Measurements from ENCODE around the gene GPR35. TPM values are rescaled to one million over a fixed set of nuclear protein-coding genes. Genes with fewer than 3 reads are reported as not detected.

The GPR35 gene
- total RNA-seq, 4 donors from 2014 or later: 91.1 to 244 (median 136) TPM

DNA sequence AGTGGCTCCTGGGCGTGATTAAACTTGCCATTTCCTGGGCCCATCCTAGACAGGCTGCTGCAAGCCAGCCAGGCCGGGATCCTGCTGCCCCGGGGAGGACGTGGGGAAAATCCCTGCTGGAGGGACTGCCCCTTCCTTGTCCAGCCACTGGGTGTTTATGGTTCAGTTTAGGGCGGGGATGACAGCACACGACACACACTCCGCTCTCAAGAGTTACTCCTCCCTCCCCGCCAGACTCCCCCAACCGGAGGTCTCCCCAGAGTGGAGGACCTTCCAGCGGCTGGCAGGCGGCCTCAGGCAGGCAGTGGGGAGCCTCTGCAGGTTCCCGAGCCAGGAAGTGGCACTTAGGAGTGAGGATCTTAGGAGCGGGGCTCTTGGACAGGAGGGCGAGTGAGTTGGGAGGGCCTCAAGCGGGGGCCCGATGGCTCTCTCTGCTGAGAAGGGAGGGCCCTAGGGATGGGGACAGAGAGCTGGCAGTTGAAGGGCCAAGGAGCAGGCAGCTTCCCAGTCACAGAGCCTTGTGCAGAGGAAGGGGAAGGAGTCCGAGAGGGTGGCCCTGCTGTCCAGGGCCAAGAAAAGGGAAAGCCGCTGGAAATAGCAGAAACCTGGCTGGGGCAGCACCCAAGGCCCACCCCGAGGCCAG is 5.7 kb upstream of the GPR35 start:
- DNase-seq: no peak
- intact Hi-C loops (cut with DNase I; ENCODE audit: low total_unique reads) (no loop called here), in situ Hi-C loops (cut with MboI; ENCODE audit: low pct_ligation_motif_present in 1 of 4, low pct_unique_long_range_greater_than_20kb in 1 of 4, low sequenced_read_pairs in 3 of 4) (no loop called here)
- H3K27ac ChIP-seq: no peak overlapping the region
- no peak overlapping the region for H3K4me3 ChIP-seq
- no peaks in the 10 kb centered on the region for H3K9me3 ChIP-seq
- peaks cover 0 to 17% (median 2%) of the 10 kb centered on the region in 4 donors for H3K36me3 ChIP-seq
- peaks cover 0 to 7% (median 0%) of the 10 kb centered on the region in 4 donors for H3K4me1 ChIP-seq
- WGBS, 2 donors (ENCODE audit: low coverage in 1 of 2): 73% methylated on average over 19 of the region's 19 CpGs; no CpG with 5 or more reads in 1 of the 2 donors
- TF ChIP-seq POLR2AphosphoS5 (IDR thresholded peaks at IDR 0.05): no peak
- TF ChIP-seq EP300 (IDR thresholded peaks at IDR 0.05; ENCODE audit: low read depth): no peak
- TF ChIP-seq POLR2A (IDR thresholded peaks at IDR 0.05): no peak
- no peak for TF ChIP-seq CTCF (IDR thresholded peaks at IDR 0.05)
- H3K27me3 ChIP-seq: no peaks in the 10 kb centered on the region

DNA sequence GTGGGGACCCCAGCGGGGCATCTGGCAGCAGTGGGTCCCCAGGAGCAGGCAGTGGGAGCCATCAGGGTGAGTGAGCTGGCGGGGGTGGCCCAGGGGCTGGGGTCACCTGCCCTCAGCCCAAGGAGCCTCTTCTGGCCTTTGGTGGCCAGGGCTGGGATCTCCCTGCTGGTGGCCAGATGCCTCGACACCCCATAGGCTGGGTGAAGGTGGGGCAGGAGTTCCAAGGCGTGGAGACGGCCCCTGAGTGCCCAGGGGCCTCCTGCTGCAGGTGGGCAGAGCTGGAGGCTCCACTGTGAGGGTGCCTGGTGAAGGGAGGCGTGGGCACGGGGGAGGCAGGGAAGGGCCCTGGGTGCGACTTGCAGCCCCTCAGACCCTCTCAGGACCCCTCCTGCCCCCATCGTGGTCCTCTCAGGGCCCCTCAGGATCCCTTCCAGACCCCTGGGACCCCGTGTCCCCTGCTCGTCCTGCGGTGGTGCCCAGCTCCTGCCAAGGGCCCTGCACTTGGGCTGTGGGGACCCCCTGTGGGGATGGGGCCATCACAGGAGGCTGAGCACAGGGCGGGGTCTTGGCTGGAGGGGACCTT is 5.0 kb upstream of the GPR35 start:
- no peak for DNase-seq
- in situ Hi-C loops (cut with MboI; ENCODE audit: low pct_ligation_motif_present in 1 of 4, low pct_unique_long_range_greater_than_20kb in 1 of 4, low sequenced_read_pairs in 3 of 4) (no loop called here), intact Hi-C loops (cut with DNase I; ENCODE audit: low total_unique reads) (no loop called here)
- Histone ChIP-seq H3K4me1 (peaks cover 0 to 7% (median 0%) of the 10 kb centered on the region in 4 donors), H3K27me3 (no peaks in the 10 kb centered on the region), H3K27ac (no peak overlapping the region), H3K36me3 (peaks cover 0 to 17% (median 2%) of the 10 kb centered on the region in 4 donors), H3K4me3 (no peak overlapping the region), H3K9me3 (no peaks in the 10 kb centered on the region)
- 90% methylated on average over 13 of the region's 13 CpGs; no CpG with 5 or more reads in 1 of the 2 donors for WGBS, 2 donors (ENCODE audit: low coverage in 1 of 2)
- TF ChIP-seq POLR2AphosphoS5 (IDR thresholded peaks at IDR 0.05) (no peak), CTCF (IDR thresholded peaks at IDR 0.05) (no peak)

DNA sequence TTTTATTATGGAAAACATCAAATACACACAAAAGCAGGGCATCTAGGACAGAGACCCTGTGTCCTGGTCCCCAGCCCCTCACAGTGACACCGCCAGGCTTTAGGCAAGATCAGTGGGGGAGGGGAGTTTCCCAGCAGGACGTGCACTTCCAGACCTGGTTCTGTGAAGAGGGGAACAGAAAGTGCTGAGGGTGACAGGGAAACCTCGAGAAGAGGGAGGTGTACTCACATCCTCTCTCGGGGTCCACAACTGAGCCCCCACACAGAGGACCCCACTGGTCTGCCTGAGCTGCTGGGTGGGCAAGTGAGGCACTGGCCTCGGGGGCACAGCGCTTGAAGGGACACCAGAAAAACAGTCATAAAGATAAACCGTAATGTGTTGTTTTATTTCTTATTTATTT is 4.4 kb upstream of the GPR35 start:
- peaks cover 0 to 7% (median 0%) of the 10 kb centered on the region in 4 donors for H3K4me1 ChIP-seq
- intact Hi-C loops (cut with DNase I; ENCODE audit: low total_unique reads) (no loop called here), in situ Hi-C loops (cut with MboI; ENCODE audit: low pct_ligation_motif_present in 1 of 4, low pct_unique_long_range_greater_than_20kb in 1 of 4, low sequenced_read_pairs in 3 of 4) (no loop called here)
- no peaks in the 10 kb centered on the region for H3K27me3 ChIP-seq
- no peak for TF ChIP-seq CTCF (IDR thresholded peaks at IDR 0.05)
- no peak for TF ChIP-seq EP300 (IDR thresholded peaks at IDR 0.05; ENCODE audit: low read depth)
- no peaks in the 10 kb centered on the region for H3K9me3 ChIP-seq
- peaks cover 0 to 17% (median 2%) of the 10 kb centered on the region in 4 donors for H3K36me3 ChIP-seq
- DNase-seq: no peak
- no peak overlapping the region for H3K4me3 ChIP-seq
- WGBS, 2 donors (ENCODE audit: low coverage in 1 of 2): 72% methylated on average over 7 of the region's 7 CpGs; no CpG with 5 or more reads in 1 of the 2 donors
- H3K27ac ChIP-seq: no peak overlapping the region

- no peak for DNase-seq
- Histone ChIP-seq H3K36me3 (peaks cover 0 to 17% (median 2%) of the 10 kb centered on the region in 4 donors), H3K4me1 (peaks cover 0 to 7% (median 0%) of the 10 kb centered on the region in 4 donors), H3K4me3 (no peak overlapping the region), H3K27ac (peak overlapping the region in 1 of 4 donors; percentile 4), H3K27me3 (no peaks in the 10 kb centered on the region), H3K9me3 (no peaks in the 10 kb centered on the region)
- intact Hi-C loops (cut with DNase I; ENCODE audit: low total_unique reads) (no loop called here), in situ Hi-C loops (cut with MboI; ENCODE audit: low pct_ligation_motif_present in 1 of 4, low pct_unique_long_range_greater_than_20kb in 1 of 4, low sequenced_read_pairs in 3 of 4) (no loop called here)
- WGBS, 2 donors (ENCODE audit: low coverage in 1 of 2): 64% methylated on average over 9 of the region's 9 CpGs; no CpG with 5 or more reads in 1 of the 2 donors
- TF ChIP-seq CTCF (IDR thresholded peaks at IDR 0.05) (no peak), EP300 (IDR thresholded peaks at IDR 0.05; ENCODE audit: low read depth) (no peak), POLR2AphosphoS5 (IDR thresholded peaks at IDR 0.05) (no peak), POLR2A (IDR thresholded peaks at IDR 0.05) (no peak)
Measured at GRCh38 chr2:240622060-240622411, 3.2 kb upstream of the GPR35 start.
